K562 (cell line): Measurements from ENCODE around the gene EIF5. TPM values are rescaled to one million over a fixed set of nuclear protein-coding genes. Genes with fewer than 3 reads are reported as not detected.

ENCODE experiments used
- ADNP ChIP-seq: fragments of 200-800 bp; sonication (Bioruptor generic); IDR thresholded peaks from 2 replicates; pipeline ENCODE4 v1.6.1; 2016; ENCODE audit warnings: missing genetic modification characterization, missing compliant biosample characterization
- C11orf30 ChIP-seq: fragments of 450-650 bp; IDR thresholded peaks from 2 replicates; pipeline ENCODE4 v1.6.1; 2016; ENCODE audit warnings: low read depth, mild to moderate bottlenecking
- CHD4 ChIP-seq: fragments of 200-600 bp; sonication (generic); IDR thresholded peaks from 3 replicates; pipeline ENCODE4 v1.6.1; 2012; ENCODE audit warnings: low read depth, mild to moderate bottlenecking, mixed read lengths, low read length, inconsistent platforms; ENCODE audit not compliant: insufficient read depth, insufficient replicate concordance, poor library complexity, severe bottlenecking
- KAT7 ChIP-seq: sonication (generic); formaldehyde crosslinking; IDR thresholded peaks from 2 replicates; pipeline ENCODE4 v1.8.0; 2022; ENCODE audit warnings: missing genetic modification reagents, mild to moderate bottlenecking, borderline replicate concordance
- KAT8 ChIP-seq: fragments of 450-650 bp; IDR thresholded peaks from 2 replicates; pipeline ENCODE4 v1.6.1; 2016; ENCODE audit warnings: low read depth, mild to moderate bottlenecking
- NCOA6 ChIP-seq: fragments of 450-650 bp; IDR thresholded peaks from 2 replicates; pipeline ENCODE4 v1.6.1; 2017; ENCODE audit warnings: mild to moderate bottlenecking
- POLR2A ChIP-seq: fragments of 450-650 bp; conservative IDR thresholded peaks from 2 replicates; pipeline ENCODE4 v1.6.1; 2016
- POLR2B ChIP-seq: fragments of 450-650 bp; IDR thresholded peaks from 2 replicates; pipeline ENCODE4 v1.6.1; 2018; ENCODE audit warnings: low read depth; ENCODE audit not compliant: partially characterized antibody
- SOX6 ChIP-seq: fragments of 450-650 bp; IDR thresholded peaks from 2 replicates; pipeline ENCODE4 v1.6.1; 2014; ENCODE audit warnings: mild to moderate bottlenecking
- TEAD4 ChIP-seq, 2 experiments: sonication (generic) in 1 of 2; formaldehyde crosslinking in 1 of 2; IDR thresholded peaks; 2 replicates each; pipeline versions ENCODE4 v1.6.1 to v1.8.0; 2012 to 2022; ENCODE audit warnings: borderline replicate concordance in 1 of 2, inconsistent platforms in 1 of 2, low read length in 1 of 2, mild to moderate bottlenecking in 1 of 2, missing genetic modification reagents in 1 of 2
- YY1 ChIP-seq, 3 experiments: IDR thresholded peaks; 2 replicates each; pipeline ENCODE4 v1.6.1; 2011; ENCODE audit warnings: low read length in 2 of 3, mild to moderate bottlenecking in 2 of 3, moderate library complexity in 2 of 3, borderline replicate concordance in 1 of 3, control low read depth in 1 of 3, low read depth in 1 of 3; ENCODE audit not compliant: insufficient read depth in 3 of 3, insufficient replicate concordance in 2 of 3, control insufficient read depth in 1 of 3, insufficient read length in 1 of 3; ENCODE audit errors: extremely low read depth in 1 of 3
- ZFX ChIP-seq: sonication (generic); formaldehyde crosslinking; IDR thresholded peaks from 2 replicates; pipeline ENCODE4 v1.8.0; 2022; ENCODE audit warnings: mild to moderate bottlenecking, missing genetic modification reagents, moderate library complexity
- polyA plus RNA-seq, 8 experiments: library from polyadenylated mRNA; depleted of rRNA in 4 of 8; stranded (reverse) in 5 of 8; unstranded in 3 of 8; fragments of >200 nt; fragmentation: Nextera tagmentation in 2 of 8; fragmentation: Illumina TruSeq in 1 of 8; extraction: Ambion mirVana in 2 of 8; extraction: Trizol in 1 of 8; gene quantifications; 2 replicates each; pipeline versions ENCODE4 v1.2.1 to v1.2.3, GENCODE V29; 2011 to 2014; ENCODE audit warnings: inconsistent platforms in 1 of 8, missing spikeins in 1 of 8
- total RNA-seq, 7 experiments: library from RNA; depleted of rRNA in 6 of 7; stranded (reverse); fragments of >200 nt in 6 of 7; fragmentation: Illumina TruSeq in 2 of 7; extraction: Trizol in 2 of 7; gene quantifications; 2 replicates each; pipeline versions ENCODE4 v1.2.1 to v1.2.3, GENCODE V29; 2011 to 2021; ENCODE audit warnings: low replicate concordance in 1 of 7
- TF ChIP-seq, protein P1 (sequence below): fragments of 250-450 bp; sonication (Bioruptor Pico); IDR thresholded peaks from 2 replicates; pipeline ENCODE4 v1.8.0; 2021; ENCODE audit warnings: moderate library complexity, mild to moderate bottlenecking, inconsistent platforms
- TF ChIP-seq, protein P2 (sequence below): fragments of 450-650 bp; formaldehyde crosslinking; IDR thresholded peaks from 2 replicates; pipeline ENCODE4 v1.4.0; 2020; ENCODE audit warnings: mild to moderate bottlenecking
- TF ChIP-seq, protein P3 (sequence below): fragments of 450-650 bp; IDR thresholded peaks from 2 replicates; pipeline ENCODE4 v1.6.1; 2014; ENCODE audit warnings: low read depth, mild to moderate bottlenecking, moderate library complexity, borderline replicate concordance

EIF5 gene
- total and polyA plus RNA-seq, 9 of the 15 experiments (the other 6 are each of a cell fraction or from before 2014, with no cell fraction given), result 92.7 to 442 (median 190) TPM

DNA sequence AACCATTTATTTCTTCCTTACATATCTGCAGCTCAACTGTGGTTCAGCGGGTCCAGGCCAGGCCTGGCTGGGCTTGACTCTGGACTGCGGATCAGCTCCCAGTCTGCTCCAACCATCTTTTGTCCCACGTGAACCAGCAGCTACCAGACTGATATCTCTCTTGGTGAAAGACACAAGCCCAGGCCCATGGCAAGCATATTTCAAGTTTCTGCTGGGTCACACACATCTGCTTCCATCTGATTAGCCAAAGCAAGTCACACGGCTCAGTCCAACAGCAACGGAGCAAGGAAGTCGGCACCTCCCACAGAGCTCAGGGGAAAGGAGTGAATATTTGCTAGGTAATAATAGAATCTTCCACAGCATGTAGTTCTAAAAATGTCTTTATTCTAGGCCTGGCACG lies 26.5 kb downstream of the EIF5 start (continued):
- peak; percentile 56; the same call in 1 of the 2 replicates for TF ChIP-seq TEAD4 (IDR thresholded peaks at IDR 0.05; ENCODE audit: low read length)
- no peak for TF ChIP-seq TEAD4 (CRISPR knock-in tag; IDR thresholded peaks at IDR 0.05; ENCODE audit: borderline replicate concordance)
- no peak for TF ChIP-seq POLR2B
- TF ChIP-seq, protein P1, sequence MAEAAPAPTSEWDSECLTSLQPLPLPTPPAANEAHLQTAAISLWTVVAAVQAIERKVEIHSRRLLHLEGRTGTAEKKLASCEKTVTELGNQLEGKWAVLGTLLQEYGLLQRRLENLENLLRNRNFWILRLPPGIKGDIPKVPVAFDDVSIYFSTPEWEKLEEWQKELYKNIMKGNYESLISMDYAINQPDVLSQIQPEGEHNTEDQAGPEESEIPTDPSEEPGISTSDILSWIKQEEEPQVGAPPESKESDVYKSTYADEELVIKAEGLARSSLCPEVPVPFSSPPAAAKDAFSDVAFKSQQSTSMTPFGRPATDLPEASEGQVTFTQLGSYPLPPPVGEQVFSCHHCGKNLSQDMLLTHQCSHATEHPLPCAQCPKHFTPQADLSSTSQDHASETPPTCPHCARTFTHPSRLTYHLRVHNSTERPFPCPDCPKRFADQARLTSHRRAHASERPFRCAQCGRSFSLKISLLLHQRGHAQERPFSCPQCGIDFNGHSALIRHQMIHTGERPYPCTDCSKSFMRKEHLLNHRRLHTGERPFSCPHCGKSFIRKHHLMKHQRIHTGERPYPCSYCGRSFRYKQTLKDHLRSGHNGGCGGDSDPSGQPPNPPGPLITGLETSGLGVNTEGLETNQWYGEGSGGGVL (CRISPR knock-in tag), result no peak
- TF ChIP-seq C11orf30, result peak; percentile 59
- no peak for TF ChIP-seq NCOA6
- TF ChIP-seq SOX6, result no peak
- peak; percentile 49; the same call in 1 of the 2 replicates for TF ChIP-seq ZFX (CRISPR knock-in tag)
- TF ChIP-seq KAT7 (CRISPR knock-in tag), result no peak
- TF ChIP-seq CHD4, result no peak
- TF ChIP-seq, protein P2, sequence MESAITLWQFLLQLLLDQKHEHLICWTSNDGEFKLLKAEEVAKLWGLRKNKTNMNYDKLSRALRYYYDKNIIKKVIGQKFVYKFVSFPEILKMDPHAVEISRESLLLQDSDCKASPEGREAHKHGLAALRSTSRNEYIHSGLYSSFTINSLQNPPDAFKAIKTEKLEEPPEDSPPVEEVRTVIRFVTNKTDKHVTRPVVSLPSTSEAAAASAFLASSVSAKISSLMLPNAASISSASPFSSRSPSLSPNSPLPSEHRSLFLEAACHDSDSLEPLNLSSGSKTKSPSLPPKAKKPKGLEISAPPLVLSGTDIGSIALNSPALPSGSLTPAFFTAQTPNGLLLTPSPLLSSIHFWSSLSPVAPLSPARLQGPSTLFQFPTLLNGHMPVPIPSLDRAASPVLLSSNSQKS (CRISPR knock-in tag), result no peak
- TF ChIP-seq YY1 (IDR thresholded peaks at IDR 0.05; ENCODE audit: borderline replicate concordance in 1 of 3, control insufficient read depth in 1 of 3, extremely low read depth in 1 of 3, insufficient read depth in 3 of 3, insufficient read length in 1 of 3, insufficient replicate concordance in 2 of 3, low read depth in 1 of 3, low read length in 2 of 3), result peak in 1 of 3 experiments; percentile 30
- no peak for TF ChIP-seq KAT8
- no peak for TF ChIP-seq POLR2A
- 0 out of 2 replicates have a peak, but pooled peaks have one; percentile 50 for TF ChIP-seq ADNP (tag)
- TF ChIP-seq, protein P3, sequence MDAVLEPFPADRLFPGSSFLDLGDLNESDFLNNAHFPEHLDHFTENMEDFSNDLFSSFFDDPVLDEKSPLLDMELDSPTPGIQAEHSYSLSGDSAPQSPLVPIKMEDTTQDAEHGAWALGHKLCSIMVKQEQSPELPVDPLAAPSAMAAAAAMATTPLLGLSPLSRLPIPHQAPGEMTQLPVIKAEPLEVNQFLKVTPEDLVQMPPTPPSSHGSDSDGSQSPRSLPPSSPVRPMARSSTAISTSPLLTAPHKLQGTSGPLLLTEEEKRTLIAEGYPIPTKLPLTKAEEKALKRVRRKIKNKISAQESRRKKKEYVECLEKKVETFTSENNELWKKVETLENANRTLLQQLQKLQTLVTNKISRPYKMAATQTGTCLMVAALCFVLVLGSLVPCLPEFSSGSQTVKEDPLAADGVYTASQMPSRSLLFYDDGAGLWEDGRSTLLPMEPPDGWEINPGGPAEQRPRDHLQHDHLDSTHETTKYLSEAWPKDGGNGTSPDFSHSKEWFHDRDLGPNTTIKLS, result no peak
